Measurements from ENCODE around the gene UVSSA. TPM values are rescaled to one million over a fixed set of nuclear protein-coding genes. Genes with fewer than 3 reads are reported as not detected.
"Not testable (repeated sequence)": the region's sequence is repeated elsewhere in the genome, so short reads cannot be mapped to it uniquely, and the experiment has no call there.

UVSSA gene
- total RNA-seq, 1 donor from 2014 or later: 21.9 TPM

DNA sequence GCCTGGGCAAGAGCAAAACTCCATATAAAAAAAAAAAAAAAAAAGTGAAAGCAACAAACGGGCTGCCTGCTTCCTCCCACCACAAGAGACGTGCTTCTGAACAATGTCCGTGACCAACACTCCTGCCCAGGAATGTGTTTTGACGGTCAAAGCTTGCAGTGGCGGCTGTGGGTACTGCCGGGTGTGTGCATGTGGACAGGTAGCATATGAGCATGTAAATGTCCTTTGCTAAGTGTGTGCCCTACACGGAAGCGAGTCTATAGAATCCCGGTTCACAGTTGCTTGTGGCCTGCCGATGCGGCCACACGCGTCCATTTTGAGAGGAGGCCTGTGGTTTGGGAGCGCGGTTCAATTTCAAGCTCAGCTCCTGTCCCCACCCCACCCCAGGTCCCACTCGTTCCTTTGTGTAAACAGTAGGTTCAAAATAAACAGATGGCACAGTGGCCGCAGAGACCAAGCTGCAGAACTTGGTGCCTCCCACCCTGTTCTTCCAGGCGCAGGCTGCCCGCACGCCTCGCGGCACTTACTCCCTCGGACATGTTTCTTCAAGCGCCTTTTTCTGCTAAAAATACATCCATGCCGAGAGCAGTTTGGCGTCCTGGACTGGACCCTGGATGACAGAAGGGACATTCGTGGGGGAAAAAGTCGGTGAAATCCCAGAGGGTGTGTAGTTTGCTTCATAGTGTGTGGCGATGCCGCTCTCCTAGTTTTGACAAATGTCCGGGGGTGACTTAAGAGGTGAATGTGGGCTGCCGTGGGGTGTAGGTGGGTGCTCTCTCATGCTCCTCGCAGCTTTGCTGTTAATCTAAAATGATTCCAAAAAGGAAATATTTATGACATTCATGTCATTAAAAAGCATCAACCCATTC is 70.7 kb downstream of the UVSSA start:
- intact Hi-C loops (cut with micrococcal nuclease): no loop called here

GRCh38 chr4:1418494-1419285 is 71.7 kb downstream of the UVSSA start:
- intact Hi-C loops (cut with micrococcal nuclease): no loop called here

DNA sequence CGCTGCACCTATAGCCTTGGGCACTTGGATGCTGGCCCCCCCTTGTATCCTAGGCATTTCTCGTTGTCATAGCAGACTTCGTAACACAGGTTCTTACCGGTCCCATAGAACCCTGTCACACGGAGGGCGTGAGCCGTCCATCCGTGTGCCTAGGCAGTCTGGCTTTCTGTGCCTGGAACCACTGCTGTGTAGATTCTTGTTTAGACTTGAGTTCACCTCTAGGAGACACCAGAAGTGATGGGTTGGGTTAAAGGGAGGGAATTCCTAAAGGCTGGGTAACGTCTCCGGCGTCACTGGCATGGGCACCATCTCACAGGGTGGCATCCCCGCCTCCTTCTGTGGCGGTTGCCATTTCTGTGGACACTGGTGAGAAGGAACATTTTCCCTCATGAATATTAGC is 72.7 kb downstream of the UVSSA start:
- intact Hi-C loops (cut with micrococcal nuclease): no loop called here

GRCh38 chr4:1421657-1422056 is 74.6 kb downstream of the UVSSA start:
- intact Hi-C loops (cut with micrococcal nuclease): no loop called here

DNA sequence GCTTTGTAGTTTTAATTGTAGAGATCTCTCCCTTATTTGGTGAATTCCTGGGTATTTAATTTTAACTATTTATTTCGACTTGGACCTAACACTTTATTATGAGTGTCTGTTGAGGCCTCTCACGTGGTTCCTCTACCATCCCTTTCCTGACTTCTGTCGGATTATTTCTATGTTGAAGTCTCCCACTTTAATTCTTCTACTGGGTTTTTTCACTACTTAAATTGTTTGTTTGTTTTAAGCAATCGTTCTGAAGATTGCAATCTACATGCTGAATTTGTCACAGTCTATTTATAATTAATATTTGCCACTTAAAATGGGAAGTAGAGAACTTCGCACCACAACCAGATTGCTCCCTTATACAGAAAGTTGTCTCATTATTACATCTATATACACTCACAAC is 80.0 kb downstream of the UVSSA start:
- intact Hi-C loops (cut with micrococcal nuclease): no loop called here

- intact Hi-C loops (cut with micrococcal nuclease): not testable (repeated sequence)
These were observed 96.7 kb downstream of the UVSSA start for GRCh38 chr4:1443688-1444172.

Other genes starting within 250 kb of the UVSSA start
- gene RNF212, start 233.6 kb upstream of the UVSSA start, total RNA-seq: 0.68 and 1.2 TPM in 2 replicates
- gene SPON2, start 174.6 kb upstream of the UVSSA start, total RNA-seq: 25.9 and 32.4 TPM in 2 replicates
- 227 and 238 TPM in 2 replicates for gene CTBP1, start 98.1 kb upstream of the UVSSA start, total RNA-seq
- gene MAEA, start 57.3 kb upstream of the UVSSA start, total RNA-seq: 62.1 and 62.9 TPM in 2 replicates
- not detected in 2 replicates for gene NKX1-1, start 59.2 kb downstream of the UVSSA start, total RNA-seq